ENCODE data around the gene MT1H.

DNA sequence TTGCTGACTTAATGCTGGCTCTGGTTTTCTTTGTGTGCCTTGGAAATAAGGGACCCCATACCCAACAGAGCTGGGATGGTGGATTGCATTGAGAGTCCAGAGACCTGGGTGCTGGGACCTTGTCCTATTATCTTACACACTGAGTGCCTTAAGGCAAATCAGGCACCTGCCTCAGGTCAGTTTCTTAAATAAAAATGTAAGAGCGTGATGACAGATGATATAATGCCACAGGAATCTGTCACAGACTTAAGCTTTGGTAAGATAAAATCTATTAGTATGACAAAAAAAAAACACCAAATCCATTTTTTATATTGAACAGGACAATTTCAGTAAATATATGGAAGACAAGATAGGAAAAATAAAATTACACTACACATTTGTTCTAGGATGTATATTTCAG lies 29.5 kb upstream of the MT1H start:
- TF ChIP-seq, protein P1, sequence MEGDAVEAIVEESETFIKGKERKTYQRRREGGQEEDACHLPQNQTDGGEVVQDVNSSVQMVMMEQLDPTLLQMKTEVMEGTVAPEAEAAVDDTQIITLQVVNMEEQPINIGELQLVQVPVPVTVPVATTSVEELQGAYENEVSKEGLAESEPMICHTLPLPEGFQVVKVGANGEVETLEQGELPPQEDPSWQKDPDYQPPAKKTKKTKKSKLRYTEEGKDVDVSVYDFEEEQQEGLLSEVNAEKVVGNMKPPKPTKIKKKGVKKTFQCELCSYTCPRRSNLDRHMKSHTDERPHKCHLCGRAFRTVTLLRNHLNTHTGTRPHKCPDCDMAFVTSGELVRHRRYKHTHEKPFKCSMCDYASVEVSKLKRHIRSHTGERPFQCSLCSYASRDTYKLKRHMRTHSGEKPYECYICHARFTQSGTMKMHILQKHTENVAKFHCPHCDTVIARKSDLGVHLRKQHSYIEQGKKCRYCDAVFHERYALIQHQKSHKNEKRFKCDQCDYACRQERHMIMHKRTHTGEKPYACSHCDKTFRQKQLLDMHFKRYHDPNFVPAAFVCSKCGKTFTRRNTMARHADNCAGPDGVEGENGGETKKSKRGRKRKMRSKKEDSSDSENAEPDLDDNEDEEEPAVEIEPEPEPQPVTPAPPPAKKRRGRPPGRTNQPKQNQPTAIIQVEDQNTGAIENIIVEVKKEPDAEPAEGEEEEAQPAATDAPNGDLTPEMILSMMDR (IDR thresholded peaks at IDR 0.05) = no peak
- TF ChIP-seq POLR2A (IDR thresholded peaks at IDR 0.05) = no peak

Data from esophagus squamous epithelium (tissue), 4 donors.